Measurements from ENCODE around the gene IQCF2. TPM values are rescaled to one million over a fixed set of nuclear protein-coding genes. Genes with fewer than 3 reads are reported as not detected.

The IQCF2 gene
- total and polyA plus RNA-seq, 2 donors (not counting 1 experiment from before 2014, with no cell fraction given): not detected

GRCh38 chr3:51816723-51817122 is 44.7 kb upstream of the IQCF2 start:
- Histone ChIP-seq H3K4me3 (ENCODE audit: control extremely low read depth in 1 of 5, extremely low read depth in 1 of 5, insufficient read depth in 1 of 5, low read depth in 2 of 5, low read length in 4 of 5) (no peak overlapping the region), H3K36me3 (replicated peaks in 1 of 2; ENCODE audit: control extremely low read depth in 1 of 2, control insufficient read depth in 1 of 2, extremely low read depth in 1 of 2, insufficient read depth in 2 of 2, low read length in 1 of 2) (no peaks in the 10 kb centered on the region), H3K27ac (ENCODE audit: low read length in 2 of 2) (no peak overlapping the region), H3K79me2 (ENCODE audit: control insufficient read depth, insufficient read depth, low read length) (no peaks in the 10 kb centered on the region), H3K4me2 (replicated peaks; ENCODE audit: low read depth, low read length, poor library complexity, severe bottlenecking) (no peak overlapping the region), H3K9ac (ENCODE audit: low read length) (no peak overlapping the region), H3K9me3 (ENCODE audit: control extremely low read depth in 1 of 3, control insufficient read depth in 2 of 3, insufficient read depth in 1 of 3, low read length in 2 of 3) (peaks cover 0 to 5% (median 0%) of the 10 kb centered on the region in 3 donors), H3K4me1 (ENCODE audit: control insufficient read depth in 2 of 2, insufficient read depth in 2 of 2, low read length in 2 of 2) (no peaks in the 10 kb centered on the region), H4K20me1 (ENCODE audit: control insufficient read depth, insufficient read depth, low read length, poor library complexity, severe bottlenecking) (no peaks in the 10 kb centered on the region), H3K27me3 (replicated peaks in 1 of 4; ENCODE audit: control extremely low read depth in 1 of 4, control insufficient read depth in 3 of 4, insufficient read depth in 4 of 4, low read length in 3 of 4) (peaks cover 0 to 11% (median 4%) of the 10 kb centered on the region in 4 experiments), H2AFZ (ENCODE audit: insufficient read depth, low read depth, low read length, poor library complexity, severe bottlenecking) (no peak overlapping the region)
- DNase-seq (no peak), ATAC-seq (ENCODE audit: low read depth) (no peak)
- intact Hi-C loops (cut with micrococcal nuclease): no loop called here
- TF ChIP-seq EZH2 (IDR thresholded peaks at IDR 0.05; ENCODE audit: borderline replicate concordance, insufficient read depth, low read depth, low read length, poor library complexity, severe bottlenecking): no peak
- TF ChIP-seq, protein P1, sequence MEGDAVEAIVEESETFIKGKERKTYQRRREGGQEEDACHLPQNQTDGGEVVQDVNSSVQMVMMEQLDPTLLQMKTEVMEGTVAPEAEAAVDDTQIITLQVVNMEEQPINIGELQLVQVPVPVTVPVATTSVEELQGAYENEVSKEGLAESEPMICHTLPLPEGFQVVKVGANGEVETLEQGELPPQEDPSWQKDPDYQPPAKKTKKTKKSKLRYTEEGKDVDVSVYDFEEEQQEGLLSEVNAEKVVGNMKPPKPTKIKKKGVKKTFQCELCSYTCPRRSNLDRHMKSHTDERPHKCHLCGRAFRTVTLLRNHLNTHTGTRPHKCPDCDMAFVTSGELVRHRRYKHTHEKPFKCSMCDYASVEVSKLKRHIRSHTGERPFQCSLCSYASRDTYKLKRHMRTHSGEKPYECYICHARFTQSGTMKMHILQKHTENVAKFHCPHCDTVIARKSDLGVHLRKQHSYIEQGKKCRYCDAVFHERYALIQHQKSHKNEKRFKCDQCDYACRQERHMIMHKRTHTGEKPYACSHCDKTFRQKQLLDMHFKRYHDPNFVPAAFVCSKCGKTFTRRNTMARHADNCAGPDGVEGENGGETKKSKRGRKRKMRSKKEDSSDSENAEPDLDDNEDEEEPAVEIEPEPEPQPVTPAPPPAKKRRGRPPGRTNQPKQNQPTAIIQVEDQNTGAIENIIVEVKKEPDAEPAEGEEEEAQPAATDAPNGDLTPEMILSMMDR (IDR thresholded peaks at IDR 0.05): no peak
- Mint-ChIP-seq H3K9me3 (ENCODE audit: insufficient read depth) (peaks cover 2% of the 10 kb centered on the region), H3K4me3 (no peak overlapping the region), H3K27me3 (peaks cover 60% of the 10 kb centered on the region), H3K27ac (no peak overlapping the region), H3K4me1 (no peaks in the 10 kb centered on the region)
- WGBS (ENCODE audit: insufficient coverage): no CpG with 5 or more reads among the region's 2 CpGs
- POLR2A ChIA-PET: no interaction called here
- CTCF ChIA-PET: no interaction called here

GRCh38 chr3:51817375-51817774 is 44.0 kb upstream of the IQCF2 start:
- Histone ChIP-seq H3K4me3 (ENCODE audit: control extremely low read depth in 1 of 5, extremely low read depth in 1 of 5, insufficient read depth in 1 of 5, low read depth in 2 of 5, low read length in 4 of 5) (no peak overlapping the region), H3K27me3 (replicated peaks in 1 of 4; ENCODE audit: control extremely low read depth in 1 of 4, control insufficient read depth in 3 of 4, insufficient read depth in 4 of 4, low read length in 3 of 4) (peaks cover 0 to 11% (median 4%) of the 10 kb centered on the region in 4 experiments), H3K4me1 (ENCODE audit: control insufficient read depth in 2 of 2, insufficient read depth in 2 of 2, low read length in 2 of 2) (no peaks in the 10 kb centered on the region), H3K9me3 (ENCODE audit: control extremely low read depth in 1 of 3, control insufficient read depth in 2 of 3, insufficient read depth in 1 of 3, low read length in 2 of 3) (peaks cover 0 to 5% (median 0%) of the 10 kb centered on the region in 3 donors), H2AFZ (ENCODE audit: insufficient read depth, low read depth, low read length, poor library complexity, severe bottlenecking) (no peak overlapping the region), H3K36me3 (replicated peaks in 1 of 2; ENCODE audit: control extremely low read depth in 1 of 2, control insufficient read depth in 1 of 2, extremely low read depth in 1 of 2, insufficient read depth in 2 of 2, low read length in 1 of 2) (no peaks in the 10 kb centered on the region), H3K27ac (ENCODE audit: low read length in 2 of 2) (no peak overlapping the region), H3K4me2 (replicated peaks; ENCODE audit: low read depth, low read length, poor library complexity, severe bottlenecking) (no peak overlapping the region), H3K79me2 (ENCODE audit: control insufficient read depth, insufficient read depth, low read length) (no peaks in the 10 kb centered on the region), H4K20me1 (ENCODE audit: control insufficient read depth, insufficient read depth, low read length, poor library complexity, severe bottlenecking) (no peaks in the 10 kb centered on the region), H3K9ac (ENCODE audit: low read length) (no peak overlapping the region)
- Mint-ChIP-seq H3K27me3 (peaks cover 63% of the 10 kb centered on the region), H3K27ac (no peak overlapping the region), H3K4me1 (no peaks in the 10 kb centered on the region), H3K4me3 (no peak overlapping the region), H3K9me3 (ENCODE audit: insufficient read depth) (peaks cover 4% of the 10 kb centered on the region)
- 86% methylated on average over 2 of the region's 2 CpGs for WGBS (ENCODE audit: insufficient coverage)
- DNase-seq: no peak
- no peak for ATAC-seq (ENCODE audit: low read depth)
- POLR2A ChIA-PET: no interaction called here
- intact Hi-C loops (cut with micrococcal nuclease): no loop called here
- CTCF ChIA-PET: no interaction called here
- TF ChIP-seq, protein P1 (IDR thresholded peaks at IDR 0.05): no peak
- no peak for TF ChIP-seq EZH2 (IDR thresholded peaks at IDR 0.05; ENCODE audit: borderline replicate concordance, insufficient read depth, low read depth, low read length, poor library complexity, severe bottlenecking)
